Tibial nerve (tissue), 3 donors: ENCODE results near the gene BARD1.
"Not testable (repeated sequence)": the region's sequence is repeated elsewhere in the genome, so short reads cannot be mapped to it uniquely, and the experiment has no call there.

ENCODE experiments used
- POLR2A ChIP-seq, 2 donors: fragments of 450-650 bp; IDR thresholded peaks; one replicate each; pipeline ENCODE4 v1.6.1; 2017; ENCODE audit warnings: antibody characterized with exemption in 2 of 2, mild to moderate bottlenecking in 2 of 2, moderate library complexity in 2 of 2
- TF ChIP-seq, protein P1 (sequence below), 5 experiments: fragments of 200-600 bp in 3 of 5; fragments of 450-650 bp in 2 of 5; sonication (generic) in 3 of 5; IDR thresholded peaks; one replicate each; pipeline ENCODE4 v1.5.1; 2016 to 2019; ENCODE audit warnings: antibody characterized with exemption in 5 of 5, mild to moderate bottlenecking in 3 of 5, moderate library complexity in 2 of 5

GRCh38 chr2:214683557-214683956 lies 125.9 kb downstream of the BARD1 start:
- TF ChIP-seq, protein P1, sequence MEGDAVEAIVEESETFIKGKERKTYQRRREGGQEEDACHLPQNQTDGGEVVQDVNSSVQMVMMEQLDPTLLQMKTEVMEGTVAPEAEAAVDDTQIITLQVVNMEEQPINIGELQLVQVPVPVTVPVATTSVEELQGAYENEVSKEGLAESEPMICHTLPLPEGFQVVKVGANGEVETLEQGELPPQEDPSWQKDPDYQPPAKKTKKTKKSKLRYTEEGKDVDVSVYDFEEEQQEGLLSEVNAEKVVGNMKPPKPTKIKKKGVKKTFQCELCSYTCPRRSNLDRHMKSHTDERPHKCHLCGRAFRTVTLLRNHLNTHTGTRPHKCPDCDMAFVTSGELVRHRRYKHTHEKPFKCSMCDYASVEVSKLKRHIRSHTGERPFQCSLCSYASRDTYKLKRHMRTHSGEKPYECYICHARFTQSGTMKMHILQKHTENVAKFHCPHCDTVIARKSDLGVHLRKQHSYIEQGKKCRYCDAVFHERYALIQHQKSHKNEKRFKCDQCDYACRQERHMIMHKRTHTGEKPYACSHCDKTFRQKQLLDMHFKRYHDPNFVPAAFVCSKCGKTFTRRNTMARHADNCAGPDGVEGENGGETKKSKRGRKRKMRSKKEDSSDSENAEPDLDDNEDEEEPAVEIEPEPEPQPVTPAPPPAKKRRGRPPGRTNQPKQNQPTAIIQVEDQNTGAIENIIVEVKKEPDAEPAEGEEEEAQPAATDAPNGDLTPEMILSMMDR (IDR thresholded peaks at IDR 0.05) = not testable (repeated sequence)
- not testable (repeated sequence) for TF ChIP-seq POLR2A (IDR thresholded peaks at IDR 0.05)
